ENCODE results near the gene RXRG. TPM values are rescaled to one million over a fixed set of nuclear protein-coding genes. Genes with fewer than 3 reads are reported as not detected.
A peak's percentile ranks its signal among the peaks of the same experiment; 100 is the strongest.

The RXRG gene
- total and polyA plus RNA-seq, 10 donors: 0.12 to 0.98 (median 0.41) TPM; not detected in 4

- H3K4me1 ChIP-seq: peaks cover 4 to 53% (median 40%) of the 10 kb centered on the region in 6 donors
- TF ChIP-seq CTCF (IDR thresholded peaks at IDR 0.05 in 8 of 11, conservative IDR thresholded peaks at IDR 0.05 in 3 of 11) (no peak), POLR2AphosphoS5 (IDR thresholded peaks at IDR 0.05) (no peak), POLR2A (IDR thresholded peaks at IDR 0.05) (no peak)
- no peaks in the 10 kb centered on the region for H3K9me3 ChIP-seq
- H3K36me3 ChIP-seq: no peaks in the 10 kb centered on the region
- intact Hi-C loops (cut with DNase I; ENCODE audit: low total_unique reads): no loop called here
- DNase-seq: no peak
- no peak overlapping the region for H3K4me3 ChIP-seq
- peaks cover 12 to 100% (median 77%) of the 10 kb centered on the region in 7 donors for H3K27me3 ChIP-seq (replicated peaks in 1 of 7)
- 4 to 9% (median 7%) methylated on average over 21 to 22 of the region's 22 CpGs for WGBS, 5 donors
- H3K27ac ChIP-seq: no peak overlapping the region
These were observed 90.2 kb downstream of the RXRG start for GRCh38 chr1:165354739-165355138.

- DNase-seq: no peak
- 5 to 7% (median 6%) methylated on average over 52 of the region's 52 CpGs for WGBS, 5 donors
- H3K27me3 ChIP-seq (replicated peaks in 1 of 7): peaks cover 12 to 100% (median 83%) of the 10 kb centered on the region in 7 donors
- no peaks in the 10 kb centered on the region for H3K9me3 ChIP-seq
- H3K4me3 ChIP-seq: peak overlapping the region in 1 of 8 donors; percentile 28
- H3K4me1 ChIP-seq: peaks cover 4 to 53% (median 40%) of the 10 kb centered on the region in 6 donors
- intact Hi-C loops (cut with DNase I; ENCODE audit: low total_unique reads): no loop called here
- no peak overlapping the region for H3K27ac ChIP-seq
- no peaks in the 10 kb centered on the region for H3K36me3 ChIP-seq
- no peak for TF ChIP-seq POLR2A (IDR thresholded peaks at IDR 0.05)
- TF ChIP-seq CTCF (IDR thresholded peaks at IDR 0.05 in 8 of 11, conservative IDR thresholded peaks at IDR 0.05 in 3 of 11): no peak
- TF ChIP-seq POLR2AphosphoS5 (IDR thresholded peaks at IDR 0.05): no peak
These were observed 90.9 kb downstream of the RXRG start for GRCh38 chr1:165353731-165354671.

- intact Hi-C loops (cut with DNase I; ENCODE audit: low total_unique reads): no loop called here
- 3 to 9% (median 6%) methylated on average over 34 to 59 of the region's 59 CpGs for WGBS, 5 donors
- H3K9me3 ChIP-seq: no peaks in the 10 kb centered on the region
- H3K4me3 ChIP-seq: peak overlapping the region in 2 of 8 donors; percentile 4 to 11
- no peak for DNase-seq
- peaks cover 12 to 100% (median 86%) of the 10 kb centered on the region in 7 donors for H3K27me3 ChIP-seq (replicated peaks in 1 of 7)
- no peaks in the 10 kb centered on the region for H3K36me3 ChIP-seq
- peaks cover 4 to 53% (median 40%) of the 10 kb centered on the region in 6 donors for H3K4me1 ChIP-seq
- no peak overlapping the region for H3K27ac ChIP-seq
- TF ChIP-seq POLR2A (IDR thresholded peaks at IDR 0.05) (no peak), POLR2AphosphoS5 (IDR thresholded peaks at IDR 0.05) (no peak), CTCF (IDR thresholded peaks at IDR 0.05 in 8 of 11, conservative IDR thresholded peaks at IDR 0.05 in 3 of 11) (no peak)
These were observed 92.3 kb downstream of the RXRG start for GRCh38 chr1:165352442-165353293.

Data from spleen (tissue), 11 donors.